Activated CD4-positive, alpha-beta T cell treated with anti-CD3 and anti-CD28 coated beads, Interleukin-2, amount 50 U/mL, for 48 hours (primary cell): ENCODE data around the gene BRD3OS.

Source experiments
- DNase-seq, 2 experiments: peaks; one replicate each; pipeline ENCODE4 v3.0.0-alpha.2; 2020

BRD3OS gene

DNA sequence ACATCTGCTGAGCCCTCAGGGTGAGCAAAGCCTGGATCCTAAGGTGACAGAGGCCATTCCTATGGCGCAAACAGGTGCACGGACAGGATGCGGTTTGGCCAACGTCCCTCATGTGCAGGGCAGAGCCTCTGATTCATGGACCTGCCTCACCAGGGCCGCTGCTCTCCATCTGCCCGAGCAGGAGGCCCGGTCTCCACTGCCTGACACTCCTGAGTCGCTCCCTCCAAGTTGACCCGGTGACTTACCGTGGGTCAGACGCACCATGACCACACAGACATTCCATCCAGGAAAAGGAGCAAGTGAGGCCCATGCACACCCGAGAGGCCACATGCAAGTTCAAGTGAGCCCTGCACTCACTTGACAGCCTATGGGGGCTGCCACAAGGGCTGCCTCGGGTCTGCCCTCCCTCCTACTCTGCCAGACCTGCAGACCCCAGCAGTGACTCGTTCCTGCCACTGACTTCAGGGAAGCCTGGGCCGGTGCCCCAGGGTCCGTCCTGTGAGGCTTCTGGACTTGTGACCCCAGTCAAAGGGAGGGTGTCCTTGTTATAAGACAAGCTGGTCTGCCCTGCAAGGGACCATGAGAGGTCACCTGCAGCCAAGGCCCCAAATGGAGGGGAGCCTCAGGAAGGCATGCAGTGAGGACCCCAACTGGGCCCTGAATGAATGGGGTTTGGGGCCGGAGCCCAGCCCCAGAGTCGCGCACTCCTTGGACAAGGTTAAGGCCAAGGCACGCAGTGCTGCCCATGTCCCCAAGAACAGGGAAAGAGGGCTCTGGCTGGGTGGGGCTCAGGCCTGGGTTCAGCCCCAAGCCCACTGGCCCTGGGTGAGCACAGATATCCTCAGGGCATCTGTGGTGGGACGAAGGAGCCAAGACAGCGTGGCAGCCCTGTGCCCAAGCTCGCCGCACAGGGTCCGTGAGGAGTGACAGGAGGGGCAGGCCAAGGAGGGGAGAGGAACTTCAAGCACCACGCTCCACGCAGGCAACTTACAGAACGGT, 10.1 kb downstream of the BRD3OS start:
- no peak for DNase-seq

DNA sequence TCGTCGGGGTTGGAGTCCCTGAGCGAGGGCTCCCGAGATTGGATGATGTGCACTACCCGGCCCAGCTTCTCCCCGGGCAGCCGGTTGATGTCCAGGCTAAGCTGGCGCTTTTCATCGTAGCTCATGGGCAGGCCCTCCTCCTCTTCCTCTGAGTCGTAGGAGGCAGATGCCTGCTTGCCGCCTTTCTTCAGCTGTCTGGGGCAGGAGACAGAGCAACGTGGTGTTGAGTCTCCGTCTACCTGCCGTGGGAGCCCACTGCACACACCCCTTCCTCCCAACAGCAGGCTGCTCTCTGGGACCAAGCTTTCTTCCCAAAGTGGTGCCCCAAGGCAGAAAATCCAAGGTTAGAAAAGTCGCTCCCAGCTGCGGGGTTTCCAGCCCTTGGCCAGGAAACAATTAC, 10.8 kb downstream of the BRD3OS start:
- no peak for DNase-seq

GRCh38 chr9:134037641-134038040, 12.4 kb downstream of the BRD3OS start:
- DNase-seq: no peak

DNA sequence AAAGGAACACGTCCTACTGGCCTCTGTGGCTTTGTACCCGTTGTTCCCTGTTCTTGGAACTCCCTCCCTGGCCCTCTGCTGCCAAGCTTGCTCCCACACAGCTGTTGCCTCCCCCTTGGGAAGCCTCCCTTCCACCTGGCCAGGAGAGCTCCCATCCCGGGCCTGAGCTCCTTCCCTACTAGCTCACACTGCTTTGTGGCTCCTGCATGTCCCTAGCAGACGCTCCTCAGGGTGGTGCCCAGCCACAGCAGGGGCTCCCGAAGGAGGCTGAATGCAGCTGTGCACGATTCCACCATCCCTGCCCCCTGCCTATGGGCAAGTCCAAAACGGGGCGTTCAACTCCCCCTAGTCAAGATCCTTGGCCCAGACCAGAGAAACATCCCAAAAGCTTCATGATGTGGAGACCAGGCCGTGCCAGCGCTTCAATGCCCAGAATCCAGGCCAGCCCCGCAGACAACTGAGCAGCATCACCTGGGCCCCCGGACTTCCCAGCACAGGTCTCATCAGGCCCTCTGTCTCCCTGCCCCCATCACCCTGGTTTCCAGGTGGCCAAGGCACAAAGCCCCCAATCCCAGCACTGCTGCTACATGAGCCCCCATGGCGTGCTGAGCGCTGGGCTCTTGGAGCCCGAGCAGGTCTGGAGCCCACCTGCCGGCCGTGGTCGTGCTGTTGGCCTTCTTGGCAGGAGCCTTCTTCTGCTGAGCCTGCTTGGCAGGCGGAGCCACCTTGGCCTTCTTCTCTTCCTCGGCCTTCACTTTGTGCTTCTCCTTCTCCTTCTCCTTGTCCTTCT, 14.3 kb downstream of the BRD3OS start:
- no peak for DNase-seq

- no peak for DNase-seq
These were observed 14.9 kb downstream of the BRD3OS start for GRCh38 chr9:134040176-134040565.

- DNase-seq: no peak
These were observed 15.7 kb downstream of the BRD3OS start for GRCh38 chr9:134040781-134041648.

- no peak for DNase-seq
These were observed 16.3 kb downstream of the BRD3OS start for GRCh38 chr9:134041649-134041962.

DNA sequence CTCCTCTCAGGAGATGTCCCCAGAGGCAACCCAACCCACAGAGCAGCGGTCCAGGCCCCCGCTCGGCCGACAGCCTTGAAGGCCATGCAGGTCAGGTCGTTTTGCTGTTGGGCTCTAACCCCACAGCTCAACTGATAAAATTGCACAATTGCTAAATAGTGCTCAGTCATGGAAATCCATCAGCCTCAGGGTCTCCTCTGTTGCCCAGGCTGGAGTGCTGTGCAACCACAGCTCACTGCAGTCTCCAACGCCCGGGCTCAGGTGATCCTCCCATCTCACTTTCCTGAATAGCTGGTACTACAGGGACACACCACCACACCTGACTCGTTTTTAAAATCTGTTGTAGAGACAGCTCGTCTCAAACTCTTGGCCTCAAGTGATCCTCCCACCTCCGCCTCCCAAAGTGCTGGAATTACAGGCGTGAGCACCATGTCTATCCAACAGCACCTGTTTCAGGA, 18.3 kb downstream of the BRD3OS start:
- DNase-seq: no peak

DNA sequence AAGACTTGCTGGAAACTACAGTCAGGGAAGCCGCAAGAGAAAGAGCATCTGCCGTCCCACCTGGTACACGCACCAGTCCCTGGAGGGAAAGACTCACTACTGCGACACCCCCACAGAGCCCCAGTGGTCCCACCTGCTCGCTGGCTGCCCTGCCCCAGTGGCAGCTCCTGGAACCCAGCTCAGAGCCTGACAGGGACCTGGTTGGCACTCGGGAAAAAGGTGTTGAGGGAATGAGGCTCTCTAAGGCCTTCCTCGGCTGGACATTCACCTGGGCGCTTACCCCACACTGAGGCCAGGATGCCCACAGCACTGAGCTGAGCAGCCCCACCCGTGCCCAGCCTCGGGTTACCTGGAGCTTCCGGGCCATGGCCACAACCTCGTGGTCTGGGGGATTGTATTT, 19.7 kb downstream of the BRD3OS start:
- DNase-seq: no peak

DNA sequence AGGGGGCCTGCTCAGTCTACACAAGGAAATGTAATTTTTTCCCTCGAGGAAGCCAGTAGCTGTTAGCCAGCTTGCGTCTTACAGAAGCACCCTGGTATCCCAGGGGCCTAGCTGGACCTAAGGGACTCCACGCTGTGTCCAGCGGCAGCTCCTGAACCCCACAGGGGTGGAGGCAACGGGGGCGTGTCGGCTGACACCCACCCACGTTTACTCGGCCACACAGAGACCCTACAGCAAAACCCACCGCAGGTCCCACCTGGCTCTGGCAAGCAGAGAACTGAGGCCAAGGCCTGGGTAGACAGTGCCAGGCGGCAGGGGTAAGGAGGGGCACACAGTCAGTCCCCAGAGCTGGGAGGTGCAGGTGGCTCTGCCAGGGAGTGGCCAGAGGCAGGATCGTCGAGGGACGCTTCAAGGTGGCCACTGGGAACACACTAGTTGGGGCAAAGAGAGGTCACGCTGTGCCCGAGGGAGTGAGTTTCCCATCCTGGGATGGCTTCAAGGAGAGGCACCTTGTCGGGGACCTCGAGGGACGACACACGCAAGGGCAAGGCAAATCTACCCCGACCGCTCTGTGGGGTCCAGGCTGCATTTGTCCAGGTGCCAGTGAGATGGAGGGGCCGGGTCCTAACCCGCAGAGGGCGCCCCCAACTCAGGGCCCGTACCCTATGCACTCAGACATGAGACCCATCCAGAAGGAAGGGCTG, 20.7 kb downstream of the BRD3OS start:
- no peak for DNase-seq

DNA sequence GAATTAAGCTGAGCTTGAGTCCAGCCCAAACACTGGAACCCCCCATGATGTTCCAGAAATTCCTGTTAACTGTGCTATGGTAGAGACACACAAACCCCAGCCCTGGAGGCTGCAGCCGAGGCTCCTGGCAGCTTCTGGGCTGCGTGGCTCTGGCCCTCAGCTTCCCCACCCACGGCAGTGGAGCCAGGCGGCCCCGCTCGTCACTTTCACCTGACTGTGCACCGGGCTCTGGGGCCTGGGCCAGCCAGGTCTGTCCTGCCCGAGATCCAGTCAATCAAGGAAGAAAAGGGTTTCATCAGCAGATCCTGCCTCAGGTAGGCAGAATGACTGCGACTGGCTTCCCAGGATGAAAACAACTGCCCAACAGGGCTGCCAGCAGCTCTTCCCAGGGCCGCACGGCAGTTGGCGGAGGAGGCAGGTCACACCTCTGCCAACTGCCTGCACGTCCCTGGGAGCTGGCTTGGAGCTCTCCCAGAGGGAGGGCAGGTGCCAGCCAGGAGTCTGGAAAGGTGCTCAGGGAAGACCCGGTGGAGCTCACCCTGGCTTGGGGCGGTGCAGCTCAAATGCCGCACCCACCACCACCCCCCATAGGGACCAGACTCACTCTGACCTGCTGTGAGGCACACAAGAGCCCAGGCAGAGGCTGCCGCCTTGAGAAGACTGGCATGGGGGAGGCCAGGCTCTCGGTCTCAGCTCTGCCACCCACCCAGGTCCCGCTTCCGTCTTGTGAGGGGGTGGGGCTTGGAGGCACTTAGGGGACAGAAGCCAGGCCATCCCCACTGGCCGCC, 21.8 kb downstream of the BRD3OS start:
- DNase-seq: no peak

GRCh38 chr9:134047868-134048581, 22.7 kb downstream of the BRD3OS start:
- DNase-seq: no peak

- no peak for DNase-seq
These were observed 23.3 kb downstream of the BRD3OS start for GRCh38 chr9:134048582-134048968.

GRCh38 chr9:134049236-134049635, 24.0 kb downstream of the BRD3OS start:
- DNase-seq: no peak

DNA sequence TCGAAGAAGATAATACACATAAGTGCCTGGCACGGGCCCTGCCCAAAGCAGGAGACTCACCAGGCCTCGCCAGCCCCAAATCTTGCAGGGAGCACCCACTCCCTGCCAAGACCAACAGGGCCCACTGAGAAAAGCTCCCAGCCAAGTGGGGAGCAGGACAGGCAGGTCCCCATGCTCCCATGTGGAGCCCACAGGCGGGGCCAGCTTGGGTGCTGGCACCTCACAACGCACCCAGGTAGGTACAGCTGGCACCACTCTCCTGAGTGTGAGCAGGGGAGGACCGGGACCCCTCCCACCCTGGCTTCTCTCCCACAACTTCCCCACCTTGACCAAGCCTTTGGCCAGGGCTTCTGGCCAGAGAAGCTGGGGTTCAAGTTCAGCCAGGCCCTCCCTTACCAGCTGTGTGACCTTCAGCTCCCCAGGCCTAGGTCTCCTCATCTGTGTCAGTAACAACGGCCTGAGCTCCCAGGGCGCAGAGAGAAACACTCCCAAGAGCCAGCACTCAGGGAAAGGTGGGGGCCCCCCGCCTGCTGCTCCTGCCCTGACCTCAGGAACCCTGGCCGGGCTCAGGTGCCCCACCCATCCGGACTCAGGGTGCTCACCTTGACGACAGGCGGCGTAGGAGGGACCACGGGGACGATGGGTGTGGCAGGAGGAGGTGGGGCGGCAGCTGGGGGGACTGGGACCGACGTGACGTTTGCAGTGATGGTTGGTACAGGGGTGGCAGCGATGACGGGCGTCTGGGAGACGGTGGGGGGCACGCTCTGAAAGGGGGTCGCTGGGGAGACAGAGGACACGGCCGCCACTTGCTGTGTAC, 24.7 kb downstream of the BRD3OS start:
- DNase-seq: no peak

- no peak for DNase-seq
These were observed 25.4 kb downstream of the BRD3OS start for GRCh38 chr9:134050726-134051125.

GRCh38 chr9:134051319-134051718, 26.0 kb downstream of the BRD3OS start:
- DNase-seq: no peak

DNA sequence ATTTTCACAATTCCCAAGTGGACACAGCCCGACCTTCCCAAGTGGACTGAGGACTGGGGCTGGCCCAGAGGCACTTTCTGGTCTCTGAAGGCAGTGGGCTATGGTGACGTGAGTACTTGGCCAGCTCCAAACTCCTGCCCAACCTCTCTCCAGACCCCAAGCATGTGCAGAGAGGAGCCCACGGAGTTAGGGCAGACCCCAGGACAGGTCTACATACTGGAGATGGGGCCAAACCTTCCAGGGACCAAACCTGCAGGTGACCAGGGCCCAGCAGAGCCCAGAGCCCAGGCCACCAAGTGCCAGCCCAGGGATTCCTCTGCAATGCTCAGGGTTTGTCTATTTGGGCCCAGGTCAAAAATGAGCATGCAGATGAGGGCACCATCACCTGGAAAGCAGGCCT, 27.2 kb downstream of the BRD3OS start:
- DNase-seq: no peak

- DNase-seq: no peak
These were observed 27.7 kb downstream of the BRD3OS start for GRCh38 chr9:134052941-134053340.

DNA sequence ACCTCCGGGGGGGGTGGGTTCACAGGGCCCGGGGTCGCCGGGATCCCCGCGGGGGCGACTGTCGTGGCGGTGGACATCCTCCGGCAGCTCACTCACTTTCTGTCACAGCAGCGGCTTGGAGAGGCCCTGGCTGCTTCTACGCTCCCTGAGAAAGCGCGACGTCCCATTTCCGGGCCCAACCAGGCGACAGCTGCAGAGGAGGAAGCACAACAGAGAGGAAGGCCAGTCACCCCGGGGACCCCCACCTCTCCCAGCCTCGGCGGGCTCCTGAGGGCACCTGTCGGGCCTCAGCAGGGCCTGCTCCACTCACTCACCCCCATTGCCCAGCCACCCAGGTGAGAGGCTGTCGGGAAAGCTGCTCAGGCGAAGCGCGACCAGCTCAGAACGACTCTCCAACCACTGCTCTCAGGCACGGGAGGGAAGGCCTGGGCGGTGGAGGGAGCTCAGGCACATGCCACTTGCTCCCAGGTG, 28.2 kb downstream of the BRD3OS start:
- DNase-seq: no peak
